HL-60 (cell line): ENCODE measurements around the gene TTLL11.

Source experiments
- DNase-seq, 2 experiments: peaks; one replicate each; pipeline ENCODE4 v3.0.0-alpha.2; 2010 to 2020; ENCODE audit warnings: low read depth in 1 of 2, low spot score in 1 of 2
- H3K27ac ChIP-seq: fragments of 250-450 bp; sonication (Bioruptor Pico); replicated peaks from 2 replicates; pipeline ENCODE4 v1.5.1; 2020; ENCODE audit warnings: mild to moderate bottlenecking, moderate library complexity
- H3K27me3 ChIP-seq: fragments of 250-450 bp; sonication (Bioruptor Pico); 2 replicates; pipeline ENCODE4 v1.5.1; 2021; ENCODE audit warnings: mild to moderate bottlenecking, moderate library complexity; ENCODE audit not compliant: insufficient read depth, poor library complexity, severe bottlenecking
- H3K4me3 ChIP-seq: replicated peaks from 2 replicates; pipeline ENCODE4 v1.5.1; 2011; ENCODE audit warnings: mild to moderate bottlenecking, control low read depth, low read length; ENCODE audit not compliant: insufficient read depth
- GABPA ChIP-seq: IDR thresholded peaks from 2 replicates; pipeline ENCODE4 v1.6.1; 2012; ENCODE audit warnings: low read depth
- POLR2AphosphoS5 ChIP-seq: IDR thresholded peaks from 2 replicates; pipeline ENCODE4 v1.6.1; 2012; ENCODE audit warnings: low read depth
- REST ChIP-seq: IDR thresholded peaks from 2 replicates; pipeline ENCODE4 v1.6.1; 2012; ENCODE audit warnings: low read depth; ENCODE audit not compliant: insufficient replicate concordance
- SPI1 ChIP-seq: IDR thresholded peaks from 2 replicates; pipeline ENCODE4 v1.6.1; 2012; ENCODE audit warnings: low read depth, mild to moderate bottlenecking, borderline replicate concordance
- TF ChIP-seq, protein P1 (sequence below): IDR thresholded peaks from one replicate; pipeline ENCODE4 v1.5.1; 2011; ENCODE audit warnings: low read length, control low read depth, inconsistent platforms; ENCODE audit not compliant: insufficient read depth

TTLL11 gene

DNA sequence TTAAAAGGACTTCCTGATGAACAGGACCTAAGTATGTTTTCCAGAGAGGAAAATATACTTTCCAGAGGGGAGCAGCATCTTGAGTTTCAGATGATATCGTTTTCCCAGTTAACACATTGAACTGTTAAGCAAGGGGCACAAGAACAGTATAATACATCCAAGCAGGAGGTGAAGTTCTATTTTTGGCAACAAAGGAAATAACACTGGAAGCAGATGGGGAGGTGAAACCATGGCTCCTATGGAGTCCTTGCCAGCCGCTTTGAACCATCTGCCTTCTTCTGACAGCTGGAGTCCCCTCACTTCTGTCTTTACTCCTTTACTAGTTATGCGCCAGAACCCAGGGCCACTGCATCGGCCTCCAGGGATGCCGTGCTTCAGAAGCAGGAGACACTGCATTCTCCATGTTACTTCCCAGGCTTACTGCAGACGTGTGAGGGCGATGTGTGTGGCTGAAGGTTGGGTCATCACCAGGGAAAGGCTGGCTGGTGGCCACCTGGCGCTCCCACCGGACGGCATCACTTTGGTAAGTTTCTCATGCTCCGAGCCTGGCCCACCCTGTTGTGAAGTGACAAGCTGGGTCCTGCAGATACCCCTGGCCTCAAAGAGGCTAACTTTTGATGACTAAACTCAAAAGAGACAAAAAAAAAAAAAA is 77.8 kb downstream of the TTLL11 start:
- no peak overlapping the region for H3K27ac ChIP-seq
- DNase-seq: no peak

DNA sequence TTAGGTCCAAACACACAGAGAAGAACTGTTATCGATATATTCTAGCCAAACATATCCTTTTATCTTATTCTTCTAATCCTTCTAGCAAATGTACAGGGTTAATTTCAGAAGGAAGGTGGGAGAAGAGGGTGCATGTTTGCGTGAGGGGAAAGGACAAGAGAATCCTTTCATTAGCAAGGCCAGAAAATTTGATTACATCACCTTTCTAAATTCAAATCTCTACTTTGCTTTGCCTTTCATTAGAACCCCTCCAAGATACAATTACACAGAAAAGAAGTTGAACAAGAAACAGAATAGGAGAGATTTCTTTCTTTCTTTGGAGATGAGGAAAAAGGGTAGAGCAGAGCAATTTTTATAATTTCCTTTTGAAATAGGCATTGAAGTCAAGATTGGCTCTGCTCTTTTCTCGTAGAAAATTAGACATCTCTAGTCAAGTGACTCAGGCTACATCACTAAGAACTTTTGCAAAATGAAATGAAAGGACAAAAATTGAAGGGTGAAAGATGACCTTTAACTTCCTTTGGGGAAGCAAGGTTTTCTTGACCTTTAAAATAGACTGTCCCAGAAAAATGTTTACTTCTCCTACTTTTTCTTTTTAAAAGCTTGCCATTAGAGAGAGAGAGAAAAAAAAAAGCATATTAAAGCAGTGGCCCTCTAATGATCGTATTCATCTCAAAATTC is 81.2 kb downstream of the TTLL11 start:
- no peak overlapping the region for H3K27ac ChIP-seq
- no peak overlapping the region for H3K4me3 ChIP-seq
- no peak for DNase-seq
- TF ChIP-seq REST (no peak), POLR2AphosphoS5 (no peak), GABPA (no peak), SPI1 (no peak)
- TF ChIP-seq, protein P1, sequence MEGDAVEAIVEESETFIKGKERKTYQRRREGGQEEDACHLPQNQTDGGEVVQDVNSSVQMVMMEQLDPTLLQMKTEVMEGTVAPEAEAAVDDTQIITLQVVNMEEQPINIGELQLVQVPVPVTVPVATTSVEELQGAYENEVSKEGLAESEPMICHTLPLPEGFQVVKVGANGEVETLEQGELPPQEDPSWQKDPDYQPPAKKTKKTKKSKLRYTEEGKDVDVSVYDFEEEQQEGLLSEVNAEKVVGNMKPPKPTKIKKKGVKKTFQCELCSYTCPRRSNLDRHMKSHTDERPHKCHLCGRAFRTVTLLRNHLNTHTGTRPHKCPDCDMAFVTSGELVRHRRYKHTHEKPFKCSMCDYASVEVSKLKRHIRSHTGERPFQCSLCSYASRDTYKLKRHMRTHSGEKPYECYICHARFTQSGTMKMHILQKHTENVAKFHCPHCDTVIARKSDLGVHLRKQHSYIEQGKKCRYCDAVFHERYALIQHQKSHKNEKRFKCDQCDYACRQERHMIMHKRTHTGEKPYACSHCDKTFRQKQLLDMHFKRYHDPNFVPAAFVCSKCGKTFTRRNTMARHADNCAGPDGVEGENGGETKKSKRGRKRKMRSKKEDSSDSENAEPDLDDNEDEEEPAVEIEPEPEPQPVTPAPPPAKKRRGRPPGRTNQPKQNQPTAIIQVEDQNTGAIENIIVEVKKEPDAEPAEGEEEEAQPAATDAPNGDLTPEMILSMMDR: no peak
- no peaks in the 10 kb centered on the region for H3K27me3 ChIP-seq

More for the DNA sequence above, 77.8 kb downstream of the TTLL11 start:
- Histone ChIP-seq H3K4me3 (no peak overlapping the region), H3K27me3 (no peaks in the 10 kb centered on the region)
- no peak for TF ChIP-seq REST
- no peak for TF ChIP-seq GABPA
- no peak for TF ChIP-seq SPI1
- TF ChIP-seq POLR2AphosphoS5: no peak
- TF ChIP-seq, protein P1: no peak

GRCh38 chr9:122008559-122008958 is 84.5 kb downstream of the TTLL11 start:
- H3K4me3 ChIP-seq: no peak overlapping the region
- DNase-seq: no peak
- TF ChIP-seq GABPA: no peak
- no peak for TF ChIP-seq REST
- no peak for TF ChIP-seq POLR2AphosphoS5
- no peak for TF ChIP-seq SPI1
- TF ChIP-seq, protein P1: no peak
- H3K27ac ChIP-seq: no peak overlapping the region
- no peaks in the 10 kb centered on the region for H3K27me3 ChIP-seq
